Adrenal gland (tissue), 5 donors: ENCODE results near the gene ABCD2.

Source experiments
- POLR2A ChIP-seq, 2 donors: fragments of 450-650 bp; IDR thresholded peaks; one replicate each; pipeline ENCODE4 v1.6.1; 2017; ENCODE audit warnings: antibody characterized with exemption in 2 of 2, mild to moderate bottlenecking in 2 of 2, moderate library complexity in 1 of 2
- TF ChIP-seq, protein P1 (sequence below), 6 experiments: fragments of 450-650 bp in 4 of 6; fragments of 200-600 bp in 2 of 6; sonication (generic) in 1 of 6; IDR thresholded peaks; 1 replicate in 5 of 6; 2 replicates in 1 of 6; pipeline versions ENCODE4 v1.5.1 to v1.8.0; 2016 to 2021; ENCODE audit warnings: antibody characterized with exemption in 6 of 6, mild to moderate bottlenecking in 2 of 6, moderate library complexity in 1 of 6
- donor health status: DM: no; HTN: no; CAD: no.

- TF ChIP-seq, protein P1, sequence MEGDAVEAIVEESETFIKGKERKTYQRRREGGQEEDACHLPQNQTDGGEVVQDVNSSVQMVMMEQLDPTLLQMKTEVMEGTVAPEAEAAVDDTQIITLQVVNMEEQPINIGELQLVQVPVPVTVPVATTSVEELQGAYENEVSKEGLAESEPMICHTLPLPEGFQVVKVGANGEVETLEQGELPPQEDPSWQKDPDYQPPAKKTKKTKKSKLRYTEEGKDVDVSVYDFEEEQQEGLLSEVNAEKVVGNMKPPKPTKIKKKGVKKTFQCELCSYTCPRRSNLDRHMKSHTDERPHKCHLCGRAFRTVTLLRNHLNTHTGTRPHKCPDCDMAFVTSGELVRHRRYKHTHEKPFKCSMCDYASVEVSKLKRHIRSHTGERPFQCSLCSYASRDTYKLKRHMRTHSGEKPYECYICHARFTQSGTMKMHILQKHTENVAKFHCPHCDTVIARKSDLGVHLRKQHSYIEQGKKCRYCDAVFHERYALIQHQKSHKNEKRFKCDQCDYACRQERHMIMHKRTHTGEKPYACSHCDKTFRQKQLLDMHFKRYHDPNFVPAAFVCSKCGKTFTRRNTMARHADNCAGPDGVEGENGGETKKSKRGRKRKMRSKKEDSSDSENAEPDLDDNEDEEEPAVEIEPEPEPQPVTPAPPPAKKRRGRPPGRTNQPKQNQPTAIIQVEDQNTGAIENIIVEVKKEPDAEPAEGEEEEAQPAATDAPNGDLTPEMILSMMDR (IDR thresholded peaks at IDR 0.05) = no peak
- TF ChIP-seq POLR2A (IDR thresholded peaks at IDR 0.05) = no peak
Measured at GRCh38 chr12:39541471-39541870, 78.1 kb downstream of the ABCD2 start.
